ENCODE data around the gene ANK3.

ANK3 gene

DNA sequence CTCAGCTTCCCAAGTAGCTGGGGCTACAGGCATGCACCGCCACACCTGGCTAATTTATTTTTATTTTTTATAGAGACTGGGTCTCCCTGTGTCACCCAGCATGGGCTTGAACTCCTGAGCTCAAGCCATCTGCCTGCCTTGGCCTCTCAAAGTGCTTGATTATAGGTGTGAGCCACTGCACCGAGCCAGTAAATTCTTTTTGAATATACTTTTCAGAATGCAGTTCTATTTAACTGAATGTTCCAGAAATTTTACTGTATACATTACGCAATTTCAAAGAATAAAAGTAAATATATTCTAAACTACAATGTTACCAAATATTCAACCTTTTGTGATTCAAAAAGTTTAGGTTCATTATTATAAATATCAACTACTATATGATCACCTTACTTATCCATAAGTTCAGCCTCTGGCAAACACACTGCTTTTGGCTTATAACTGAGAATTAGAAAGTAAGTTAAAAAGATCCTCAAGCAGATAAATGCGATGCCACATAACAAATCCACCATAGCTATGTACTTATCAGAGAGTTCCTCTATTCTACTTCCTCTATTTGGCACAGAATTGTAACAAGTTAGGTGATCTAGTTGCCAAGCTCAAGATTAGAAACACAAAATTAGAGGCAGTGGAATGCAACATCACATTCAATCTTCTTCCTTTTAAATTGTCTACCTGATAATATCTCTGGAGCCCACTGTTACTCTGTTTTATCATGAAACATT lies 118.2 kb downstream of the ANK3 start:
- no peak for DNase-seq

DNA sequence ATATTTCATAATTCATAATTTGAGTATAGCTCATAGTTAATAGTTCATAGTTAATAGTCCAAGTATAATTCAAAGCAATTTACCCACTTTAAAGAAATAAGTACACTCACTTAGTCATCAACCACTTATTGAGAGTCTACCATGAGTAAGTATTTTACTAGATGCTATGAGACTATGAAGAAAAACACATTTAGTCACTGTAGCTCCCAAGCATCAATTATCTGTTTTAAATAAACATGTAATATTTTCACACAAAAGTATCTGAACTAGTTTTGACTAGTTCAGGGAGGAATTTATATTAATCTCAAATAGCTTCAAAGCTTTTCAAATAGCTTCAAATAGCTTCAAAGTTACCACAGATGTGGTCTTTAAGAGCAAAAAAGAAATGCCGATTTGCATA lies 119.2 kb downstream of the ANK3 start:
- DNase-seq = no peak

DNA sequence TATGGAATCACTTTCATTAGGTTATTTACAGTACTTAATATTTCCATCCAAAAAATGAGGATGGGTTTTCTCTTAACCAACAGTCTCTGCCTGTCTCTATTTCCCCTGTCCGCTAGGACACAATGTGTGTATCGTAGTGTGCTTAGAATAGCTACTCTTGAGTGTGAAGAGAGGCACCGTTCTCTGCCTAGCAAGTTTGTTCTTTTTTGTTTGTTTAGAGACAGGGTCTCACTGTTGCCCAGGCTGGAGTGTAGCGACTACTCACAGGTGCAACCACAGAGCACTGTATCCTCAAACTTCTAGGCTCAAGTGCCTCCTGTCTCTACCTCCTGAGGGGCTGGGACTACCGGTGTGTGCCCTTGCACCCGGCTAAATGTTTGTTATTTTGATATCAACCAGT lies 121.9 kb downstream of the ANK3 start:
- DNase-seq = no peak

GRCh38 chr10:60266513-60266912 lies 123.2 kb downstream of the ANK3 start:
- DNase-seq = no peak

DNA sequence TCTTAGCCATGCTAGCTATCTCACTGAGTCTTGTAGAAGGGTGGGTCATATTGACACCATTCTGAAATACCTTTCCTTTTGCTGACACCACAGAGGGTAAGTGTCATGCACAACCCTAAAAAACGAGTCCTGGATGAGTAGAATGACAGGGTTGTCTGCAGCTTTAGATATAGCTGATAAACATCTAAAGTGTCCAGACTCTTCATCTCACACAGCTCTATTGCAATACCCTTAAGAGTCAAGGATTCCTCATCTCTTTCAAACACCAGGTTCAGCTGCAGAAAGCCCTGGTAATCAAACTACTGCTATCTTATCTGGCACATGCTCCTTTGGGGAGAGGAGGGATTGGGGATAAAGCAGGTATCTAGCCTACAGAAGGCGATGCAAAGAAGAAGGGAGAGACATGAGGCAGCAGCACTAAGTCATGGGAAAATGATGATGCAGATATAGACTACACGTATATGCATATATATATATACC lies 127.0 kb downstream of the ANK3 start:
- DNase-seq = no peak

GRCh38 chr10:60260321-60260720 lies 129.4 kb downstream of the ANK3 start:
- no peak for DNase-seq

DNA sequence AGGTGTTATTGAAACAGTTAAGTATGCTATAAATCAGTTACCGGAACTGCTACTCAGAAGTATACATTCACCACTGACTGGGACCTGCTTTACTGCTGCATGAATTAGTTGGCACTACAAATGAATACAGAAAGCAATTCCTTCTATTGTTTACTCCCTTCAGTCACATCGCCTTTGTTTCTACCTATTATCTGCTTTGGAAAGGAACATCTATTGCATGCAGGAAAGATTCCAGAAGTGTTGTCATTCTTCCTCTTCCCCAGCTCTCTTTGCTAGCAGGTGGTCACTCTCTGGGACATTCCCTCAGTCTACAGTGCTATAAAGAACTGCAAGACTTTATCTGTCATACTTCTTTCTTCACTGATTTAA lies 131.3 kb downstream of the ANK3 start:
- DNase-seq = no peak

DNA sequence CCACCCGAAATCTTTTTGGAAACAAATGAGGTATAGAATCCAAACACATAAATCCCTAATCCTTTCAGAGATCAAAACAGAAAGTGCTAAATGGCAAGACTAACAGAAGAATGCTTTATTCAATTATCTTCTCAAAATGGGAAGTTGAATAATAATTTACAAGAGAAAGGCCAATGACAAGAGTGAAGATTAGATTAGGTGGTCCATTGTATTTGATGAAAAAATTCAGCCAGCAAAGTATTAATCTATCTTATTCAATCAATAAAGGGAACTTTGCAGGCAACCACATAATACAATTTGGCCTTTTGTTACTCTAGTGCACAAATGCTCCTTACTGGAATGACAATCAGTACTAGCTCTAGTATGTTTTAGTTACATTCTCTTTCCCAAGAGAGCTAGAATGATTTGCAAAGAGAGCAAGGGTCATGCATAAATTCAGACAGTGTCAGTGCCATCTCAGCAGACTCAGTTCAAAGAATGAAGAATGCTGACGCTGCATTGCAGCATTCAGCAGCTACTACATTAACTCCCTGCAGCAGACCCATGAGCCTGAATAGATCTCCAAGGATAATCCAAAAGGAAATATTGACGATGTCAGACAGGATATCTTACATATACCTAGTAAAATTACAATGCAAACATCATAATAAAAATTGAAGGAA lies 131.8 kb downstream of the ANK3 start:
- no peak for DNase-seq

DNA sequence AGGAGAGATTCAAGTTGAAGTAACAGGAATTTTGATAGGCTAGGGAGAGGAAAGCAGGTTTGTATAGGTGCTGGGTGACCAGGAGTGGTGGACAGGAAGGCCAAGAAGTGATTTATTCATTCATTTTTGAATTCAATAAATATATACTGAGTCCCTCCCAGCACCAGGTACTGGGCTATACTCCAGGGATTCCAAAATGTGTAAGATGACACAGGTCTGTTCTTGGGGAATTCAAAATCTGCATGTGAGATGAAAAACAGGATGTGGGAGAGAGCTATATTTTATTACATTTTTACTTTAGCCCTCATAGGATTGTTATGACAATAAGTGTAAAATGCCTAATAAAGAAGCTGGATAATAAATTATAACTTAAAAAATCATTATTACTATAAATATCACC lies 134.9 kb downstream of the ANK3 start:
- DNase-seq = no peak

- no peak for DNase-seq
Observed at GRCh38 chr10:60253484-60253883, 136.2 kb downstream of the ANK3 start.

DNA sequence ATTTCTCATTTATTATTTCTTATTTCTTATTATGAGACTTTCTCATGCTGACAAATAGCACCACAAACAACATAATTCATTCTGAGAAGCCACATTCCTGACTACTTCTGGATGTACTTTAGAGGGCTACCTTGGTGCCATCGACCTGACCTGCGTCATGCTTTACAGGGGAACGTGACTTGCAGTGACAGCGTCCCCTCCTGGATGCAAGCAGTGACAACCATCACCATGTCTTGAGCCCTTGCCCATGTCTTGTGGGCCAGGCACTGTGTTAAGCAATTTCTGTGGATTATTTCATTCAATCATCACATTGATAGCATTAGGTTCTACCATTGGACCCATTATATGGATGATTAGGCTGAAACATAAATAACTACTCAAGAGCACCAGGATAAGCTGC lies 137.0 kb downstream of the ANK3 start:
- no peak for DNase-seq

DNA sequence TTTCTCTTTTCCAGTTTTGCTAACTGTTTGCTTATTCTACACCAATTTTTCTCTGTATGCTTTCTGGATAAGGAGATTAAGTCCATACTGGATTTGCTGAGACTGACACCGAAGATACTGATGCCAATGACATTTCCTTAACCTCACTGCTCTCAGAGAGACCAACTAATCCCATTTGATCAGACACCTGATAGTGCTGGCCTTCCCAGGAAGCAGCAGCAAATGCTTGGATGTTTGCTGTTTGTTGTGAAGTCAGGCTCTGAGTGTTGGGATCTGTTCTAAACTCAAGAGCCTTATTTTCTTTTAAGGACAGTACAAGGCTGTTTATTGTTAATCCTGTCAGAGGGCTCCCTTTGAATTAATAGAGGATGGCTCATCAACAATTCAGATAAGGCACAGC lies 143.3 kb downstream of the ANK3 start:
- no peak for DNase-seq

DNA sequence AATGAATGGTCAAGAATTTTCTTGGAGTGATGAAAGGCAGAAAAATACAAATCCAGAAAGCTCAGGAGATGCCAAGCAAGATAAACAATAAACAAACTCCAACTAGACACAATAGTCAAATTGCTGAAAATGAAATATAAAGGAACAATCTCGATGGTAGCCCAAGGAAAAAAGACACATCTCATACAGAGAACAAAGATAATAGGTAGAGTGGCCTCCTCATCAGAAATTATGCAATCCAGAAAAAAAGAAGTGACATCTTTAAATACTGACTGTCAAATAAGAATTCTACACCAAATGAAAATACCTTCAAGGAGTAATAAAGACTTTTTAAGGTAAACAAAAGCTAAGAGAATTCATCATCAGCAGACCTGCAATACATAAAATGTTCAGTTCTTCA lies 150.4 kb downstream of the ANK3 start:
- DNase-seq = no peak

DNA sequence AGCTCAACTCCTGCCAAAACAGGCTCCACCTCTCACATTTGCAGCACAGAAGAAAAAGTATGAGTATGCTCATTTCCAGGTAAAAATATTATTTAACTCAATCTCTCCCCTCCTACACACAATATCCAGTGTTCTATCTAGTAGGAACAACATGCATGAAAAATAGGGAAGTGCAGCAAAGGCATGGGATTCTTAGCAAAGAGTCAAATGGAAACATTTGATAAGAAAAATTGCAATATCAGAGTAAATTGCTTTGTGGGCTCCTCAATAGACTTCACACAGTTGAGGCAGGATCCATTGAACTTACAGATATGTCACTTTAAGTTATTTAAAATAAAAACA lies 150.9 kb downstream of the ANK3 start:
- no peak for DNase-seq

DNA sequence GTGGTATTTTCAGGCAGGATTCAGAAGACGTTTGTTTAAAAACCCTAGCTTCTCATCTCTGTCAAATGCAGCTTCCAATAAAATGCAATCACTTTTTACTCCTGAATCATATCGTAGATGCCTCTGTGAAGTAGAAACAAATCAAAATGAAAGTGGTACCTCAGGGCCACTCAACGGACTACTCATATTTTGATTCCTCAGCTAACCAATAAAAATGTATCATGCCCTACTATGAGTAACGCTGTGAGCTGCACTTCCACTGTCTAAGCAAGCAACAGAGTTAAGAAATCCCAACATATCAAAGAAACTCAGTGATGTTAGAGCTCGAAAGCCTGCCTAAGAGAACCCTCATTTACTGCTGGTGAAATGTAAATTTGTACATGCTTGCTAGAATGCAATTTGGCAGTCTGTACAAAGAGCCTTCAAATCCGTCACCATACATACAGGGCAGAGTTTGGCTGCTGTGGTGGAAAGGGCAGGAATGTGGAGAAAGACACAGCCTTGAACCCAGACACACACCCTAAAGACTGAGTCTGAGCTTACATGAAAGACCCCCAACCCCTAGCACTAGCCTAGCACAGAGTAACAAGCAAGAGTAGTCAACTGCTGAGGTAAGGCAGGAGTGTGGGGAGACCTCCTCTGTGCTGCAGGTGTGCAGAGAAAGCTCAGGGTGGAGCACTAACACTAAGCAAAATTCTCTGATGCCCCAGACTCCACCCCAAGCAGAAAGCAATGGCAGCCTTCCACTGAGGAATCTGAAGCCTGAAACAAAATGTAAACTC lies 151.5 kb downstream of the ANK3 start:
- DNase-seq = no peak

DNA sequence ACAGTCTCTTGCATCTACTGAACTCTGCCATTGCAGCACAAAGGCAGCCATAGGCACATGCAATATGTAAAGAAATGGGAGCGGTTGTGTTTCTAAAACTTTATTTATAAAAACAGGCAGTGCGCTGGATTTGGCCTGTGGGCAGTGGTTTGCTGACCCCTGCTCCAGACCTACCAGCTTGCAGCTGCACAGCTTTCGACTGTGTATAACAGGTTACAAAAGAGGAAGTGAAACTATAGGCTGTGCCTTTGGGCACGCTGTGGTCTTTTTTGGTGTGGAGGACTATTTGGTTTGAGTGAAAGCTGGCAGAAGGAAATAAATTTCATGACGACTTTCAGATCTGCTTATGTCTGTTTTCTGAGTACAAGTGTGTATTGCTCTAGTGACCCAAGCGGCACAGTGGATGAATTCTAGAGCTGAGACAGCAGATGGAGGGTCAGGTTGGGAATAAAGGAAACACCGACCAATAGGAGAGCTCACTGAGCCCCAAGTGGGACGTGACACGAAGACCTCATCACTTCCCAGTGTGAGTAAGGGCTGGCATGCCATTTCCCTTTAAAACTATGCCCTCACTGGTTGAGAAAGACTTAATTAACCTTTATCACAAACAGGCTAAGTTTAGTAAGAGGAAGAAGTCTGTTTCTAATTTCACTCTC lies 152.7 kb downstream of the ANK3 start:
- no peak for DNase-seq

DNA sequence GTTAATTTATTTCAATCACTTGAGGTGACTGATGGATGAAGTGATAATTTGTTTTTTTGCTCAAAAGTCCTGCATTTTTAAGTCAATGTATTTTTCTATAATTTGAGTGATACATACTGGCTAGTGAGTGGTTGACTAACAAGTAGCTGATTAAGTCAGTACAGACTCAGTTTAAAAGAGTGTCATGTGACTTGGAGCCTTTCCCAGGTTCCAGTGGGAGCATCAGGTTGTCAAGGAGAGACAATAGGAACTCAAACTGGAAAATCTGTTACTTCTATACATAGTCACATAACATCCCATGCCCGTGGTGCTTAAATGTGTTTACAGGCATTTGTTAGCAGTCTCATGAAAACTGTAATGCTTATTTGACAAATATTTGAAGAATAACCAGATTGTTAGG lies 154.7 kb downstream of the ANK3 start:
- no peak for DNase-seq

- no peak for DNase-seq
Observed at GRCh38 chr10:60234551-60234950, 155.1 kb downstream of the ANK3 start.

DNA sequence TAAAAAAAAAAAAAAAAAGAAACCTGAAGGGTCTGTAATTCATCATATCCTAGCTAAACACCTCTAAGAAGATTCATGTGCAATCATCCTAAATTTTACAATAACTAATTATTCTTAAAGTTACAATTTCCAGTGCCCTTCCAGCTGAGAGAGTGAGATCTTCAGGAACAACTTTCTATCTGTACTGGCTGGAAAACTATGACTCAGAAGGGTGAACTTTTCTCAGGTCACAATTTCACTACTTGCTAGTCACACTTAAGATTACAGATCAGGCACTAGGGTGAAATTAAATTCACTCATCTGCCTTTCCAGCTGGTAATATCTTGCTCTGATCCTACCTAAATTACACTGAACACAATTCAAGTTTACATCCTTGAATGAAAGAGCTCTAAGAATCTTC lies 158.8 kb downstream of the ANK3 start:
- DNase-seq = no peak

DNA sequence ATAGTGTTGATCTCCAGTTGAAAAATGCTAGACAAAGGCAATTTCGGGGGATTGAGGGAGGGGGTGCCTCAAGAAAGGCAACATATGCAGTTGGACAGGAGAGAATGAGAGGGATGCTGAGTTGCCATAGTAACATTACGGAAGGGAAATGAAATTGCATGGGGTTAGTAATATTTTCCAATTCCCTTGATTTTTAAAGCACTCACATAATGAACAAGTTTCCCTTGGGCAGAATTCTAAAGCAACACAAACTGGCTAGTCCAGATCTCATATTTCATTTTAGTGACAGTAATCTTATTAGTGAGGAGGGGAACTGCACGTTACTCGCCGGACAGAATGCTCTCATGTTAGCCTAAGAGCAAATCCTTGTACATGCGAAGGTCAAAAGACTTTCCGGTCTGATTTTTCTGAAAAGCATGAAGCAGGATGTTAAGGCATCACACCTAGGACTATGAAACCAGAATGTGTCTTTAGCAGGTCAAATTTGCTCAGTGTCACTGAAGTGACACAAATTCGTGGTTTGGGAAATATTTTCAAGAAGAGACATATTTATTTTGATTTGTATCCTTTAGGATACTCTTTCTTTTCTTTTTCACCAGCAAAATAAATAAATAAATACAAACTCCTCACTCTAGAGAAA lies 165.5 kb downstream of the ANK3 start:
- no peak for DNase-seq

GRCh38 chr10:60222047-60222446 lies 167.6 kb downstream of the ANK3 start:
- DNase-seq = no peak

DNA sequence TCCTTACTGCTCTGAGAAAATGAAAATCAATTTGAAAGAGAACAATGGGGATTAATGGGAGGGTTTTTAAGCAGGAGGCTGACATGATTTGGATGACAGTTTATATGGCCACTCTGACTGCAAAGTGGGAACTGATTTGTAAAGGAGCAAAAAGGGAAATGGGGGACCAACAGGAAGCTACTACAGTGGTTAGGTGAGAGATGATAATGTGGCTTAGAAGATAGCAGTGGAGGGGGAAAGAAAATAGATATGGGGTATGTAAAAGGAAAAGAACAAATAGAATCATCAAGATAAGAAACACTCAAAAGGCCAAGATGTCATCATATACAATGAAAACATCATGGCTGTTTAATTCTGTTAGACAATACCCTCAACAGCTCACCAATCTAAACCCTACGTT lies 177.5 kb downstream of the ANK3 start:
- no peak for DNase-seq

Measured in activated effector memory CD4-positive, alpha-beta T cell treated with anti-CD3 and anti-CD28 coated beads, Interleukin-2, amount 50 U/mL, for 16 hours (primary cell).